CD4-positive, alpha-beta memory T cell (primary cell): ENCODE data around the gene SLC25A19. TPM values are rescaled to one million over a fixed set of nuclear protein-coding genes. Genes with fewer than 3 reads are reported as not detected.

Source experiments
- CTCF ChIA-PET: fragments of 350-600 bp; sonication (Branson Sonifier 250); formaldehyde crosslinking; loops from one replicate; lab custom pipeline; 2021; ENCODE audit warnings: inconsistent platforms; ENCODE audit not compliant: partially characterized antibody; lab: Charles Lee
- POLR2A ChIA-PET: fragments of 350-600 bp; sonication (Branson Sonifier 250); formaldehyde crosslinking; loops from one replicate; lab custom pipeline; 2021; ENCODE audit not compliant: partially characterized antibody; lab: Charles Lee
- DNase-seq, 5 donors: peaks; one replicate each; pipeline versions ENCODE4 v3.0.0 to v3.0.0-alpha.2; 2020 to 2022; ENCODE audit warnings: mixed read lengths in 1 of 5
- H3K27ac ChIP-seq: one replicate; pipeline ENCODE4 v1.7.0; 2013; ENCODE audit warnings: low read depth, low read length
- H3K27me3 ChIP-seq: 2 replicates; pipeline ENCODE4 v1.7.0; 2013; ENCODE audit warnings: mild to moderate bottlenecking, low read length, moderate library complexity; ENCODE audit not compliant: insufficient read depth
- H3K36me3 ChIP-seq: 2 replicates; pipeline ENCODE4 v1.7.0; 2013; ENCODE audit warnings: mild to moderate bottlenecking, low read length, moderate library complexity; ENCODE audit not compliant: insufficient read depth
- H3K4me1 ChIP-seq: 2 replicates; pipeline ENCODE4 v1.7.0; 2013; ENCODE audit warnings: mild to moderate bottlenecking, low read length, moderate library complexity; ENCODE audit not compliant: insufficient read depth
- H3K4me3 ChIP-seq, 2 donors: one replicate each; pipeline ENCODE4 v1.7.0; 2013; ENCODE audit warnings: low read length in 2 of 2, mild to moderate bottlenecking in 1 of 2
- H3K9me3 ChIP-seq, 2 donors: one replicate each; pipeline ENCODE4 v1.7.0; 2013; ENCODE audit warnings: low read length in 2 of 2, control low read depth in 1 of 2; ENCODE audit not compliant: control insufficient read depth in 1 of 2
- H3K27ac Mint-ChIP-seq, 7 donors: one replicate each; pipeline ENCODE4 v1.8.0; 2020 to 2021; ENCODE audit warnings: mixed read lengths in 7 of 7, mild to moderate bottlenecking in 6 of 7, inconsistent platforms in 3 of 7, moderate library complexity in 3 of 7
- H3K27me3 Mint-ChIP-seq, 2 donors: one replicate each; pipeline ENCODE4 v1.8.0; 2020 to 2021; ENCODE audit warnings: mixed read lengths in 2 of 2
- H3K36me3 Mint-ChIP-seq, 2 donors: one replicate each; pipeline ENCODE4 v1.8.0; 2020 to 2021; ENCODE audit warnings: mixed read lengths in 2 of 2, inconsistent platforms in 1 of 2, mild to moderate bottlenecking in 1 of 2
- H3K4me1 Mint-ChIP-seq, 4 donors: one replicate each; pipeline ENCODE4 v1.8.0; 2020 to 2021; ENCODE audit warnings: mixed read lengths in 4 of 4, mild to moderate bottlenecking in 1 of 4
- H3K4me3 Mint-ChIP-seq, 8 donors: one replicate each; pipeline ENCODE4 v1.8.0; 2020 to 2021; ENCODE audit warnings: mixed read lengths in 8 of 8, mild to moderate bottlenecking in 7 of 8, moderate library complexity in 6 of 8, inconsistent platforms in 3 of 8
- H3K9me3 Mint-ChIP-seq, 8 donors: one replicate each; pipeline ENCODE4 v1.8.0; 2020 to 2021; ENCODE audit warnings: mixed read lengths in 8 of 8, mild to moderate bottlenecking in 5 of 8, inconsistent platforms in 3 of 8, moderate library complexity in 1 of 8
- intact Hi-C: fragments of 100-400 bp; cut with micrococcal nuclease; formaldehyde crosslinking; loops from one replicate; pipeline ENCODE4 v1.15.1; 2023
- polyA plus RNA-seq, 2 donors: library from polyadenylated mRNA; unstranded; fragments of 300-500 nt; fragmentation: Illumina TruSeq; gene quantifications; one replicate each; pipeline ENCODE4 v1.2.3, GENCODE V29; 2021
- total RNA-seq, 2 experiments: library from RNA; stranded (reverse); gene quantifications; one replicate each; pipeline ENCODE4 v1.2.3, GENCODE V29; 2021

SLC25A19 gene
- total and polyA plus RNA-seq, 4 experiments from 2014 or later, result 13.2 to 21.8 (median 17.6) TPM

GRCh38 chr17:75326226-75326848 is 37.1 kb upstream of the SLC25A19 start:
- Mint-ChIP-seq H3K9me3 (no peaks in the 10 kb centered on the region), H3K4me3 (no peak overlapping the region)
- POLR2A ChIA-PET, result interaction anchor here (0.9 kb wide), 2 partner anchors 40 to 67 kb away, joined by 3 read pairs; no protein-coding TSS in a partner anchor

GRCh38 chr17:75325827-75326225 is 36.6 kb upstream of the SLC25A19 start:
- intact Hi-C loops, result no loop called here
- CTCF ChIA-PET, result interaction anchor here (1.2 to 7.5 kb wide), 8 partner anchors 12 to 87 kb away, joined by 3 to 63 read pairs (median 7); partner anchors contain the start of genes GRB2 and MIF4GD

More at GRCh38 chr17:75326226-75326848, 37.1 kb upstream of the SLC25A19 start:
- Mint-ChIP-seq H3K36me3 (peaks cover 19 to 55% of the 10 kb centered on the region in 2 donors), H3K27me3 (no peaks in the 10 kb centered on the region), H3K27ac (peak overlapping the region in 6 of 7 donors; percentile 53 to 84 (median 70)), H3K4me1 (peaks cover 11 to 19% (median 19%) of the 10 kb centered on the region in 4 donors)
- Histone ChIP-seq H3K9me3 (no peaks in the 10 kb centered on the region), H3K36me3 (peaks cover 38% of the 10 kb centered on the region), H3K27me3 (no peaks in the 10 kb centered on the region), H3K27ac (no peak overlapping the region), H3K4me3 (no peak overlapping the region), H3K4me1 (peaks cover 32% of the 10 kb centered on the region)
- intact Hi-C loops, result no loop called here
- DNase-seq, result no peak
- CTCF ChIA-PET, result interaction anchor here (1.0 to 7.5 kb wide), 7 partner anchors 12 to 86 kb away, joined by 3 to 63 read pairs (median 6); partner anchors contain the start of genes GRB2 and MIF4GD

GRCh38 chr17:75325348-75325747 is 36.1 kb upstream of the SLC25A19 start:
- Histone ChIP-seq H3K9me3 (no peaks in the 10 kb centered on the region), H3K27me3 (no peaks in the 10 kb centered on the region), H3K36me3 (peaks cover 38% of the 10 kb centered on the region), H3K4me3 (no peak overlapping the region), H3K27ac (no peak overlapping the region), H3K4me1 (peaks cover 27% of the 10 kb centered on the region)
- Mint-ChIP-seq H3K4me3 (no peak overlapping the region), H3K9me3 (no peaks in the 10 kb centered on the region), H3K4me1 (peaks cover 11 to 18% (median 13%) of the 10 kb centered on the region in 4 donors), H3K27ac (peak overlapping the region in 6 of 7 donors; percentile 52 to 84 (median 65)), H3K36me3 (peaks cover 23 to 53% of the 10 kb centered on the region in 2 donors), H3K27me3 (no peaks in the 10 kb centered on the region)
- intact Hi-C loops, result no loop called here
- no peak for DNase-seq
- ChIA-PET POLR2A (no interaction called here), CTCF (interaction anchor here (0.7 to 7.5 kb wide), 9 partner anchors 13 to 87 kb away, joined by 3 to 63 read pairs (median 8); partner anchors contain the start of genes GRB2 and MIF4GD)

More at GRCh38 chr17:75325827-75326225, 36.6 kb upstream of the SLC25A19 start:
- Histone ChIP-seq H3K4me3 (no peak overlapping the region), H3K27ac (no peak overlapping the region), H3K9me3 (no peaks in the 10 kb centered on the region), H3K4me1 (peaks cover 31% of the 10 kb centered on the region), H3K36me3 (peaks cover 38% of the 10 kb centered on the region), H3K27me3 (no peaks in the 10 kb centered on the region)
- Mint-ChIP-seq H3K27ac (peak overlapping the region; percentile 52 to 84 (median 66)), H3K4me3 (no peak overlapping the region), H3K36me3 (peaks cover 19 to 53% of the 10 kb centered on the region in 2 donors), H3K9me3 (no peaks in the 10 kb centered on the region), H3K27me3 (no peaks in the 10 kb centered on the region), H3K4me1 (peaks cover 11 to 18% (median 14%) of the 10 kb centered on the region in 4 donors)
- DNase-seq, result no peak
- POLR2A ChIA-PET, result interaction anchor here (0.9 kb wide), 2 partner anchors 39 to 68 kb away, joined by 3 read pairs; no protein-coding TSS in a partner anchor

- Mint-ChIP-seq H3K27ac (peak overlapping the region in 1 of 7 donors; percentile 30), H3K36me3 (peaks cover 34 to 62% of the 10 kb centered on the region in 2 donors), H3K9me3 (no peaks in the 10 kb centered on the region), H3K4me3 (no peak overlapping the region), H3K27me3 (no peaks in the 10 kb centered on the region), H3K4me1 (peaks cover 6 to 12% (median 8%) of the 10 kb centered on the region in 4 donors)
- peaks cover 15% of the 10 kb centered on the region for H3K4me1 ChIP-seq
- intact Hi-C loops, result no loop called here
- no peaks in the 10 kb centered on the region for H3K9me3 ChIP-seq
- no peak for DNase-seq
- ChIA-PET POLR2A (interaction anchor here (0.6 to 4.4 kb wide), 5 partner anchors 22 to 84 kb away, joined by 3 to 25 read pairs (median 8); partner anchors contain the start of genes GRB2 and MIF4GD), CTCF (interaction anchor here (0.6 to 7.5 kb wide), 14 partner anchors 15 to 278 kb away, joined by 3 to 63 read pairs (median 13); partner anchors contain the start of gene GRB2)
- H3K27ac ChIP-seq, result no peak overlapping the region
- no peak overlapping the region for H3K4me3 ChIP-seq
- H3K36me3 ChIP-seq, result peaks cover 58% of the 10 kb centered on the region
- no peaks in the 10 kb centered on the region for H3K27me3 ChIP-seq
Observed at GRCh38 chr17:75321506-75321905, 32.3 kb upstream of the SLC25A19 start.

- intact Hi-C loops, result no loop called here
- no peaks in the 10 kb centered on the region for H3K9me3 ChIP-seq
- ChIA-PET CTCF (interaction anchor here (0.9 to 7.5 kb wide), 4 partner anchors 17 to 92 kb away, joined by 5 to 63 read pairs (median 24); partner anchors contain the start of gene GRB2), POLR2A (interaction anchor here (1.5 to 4.4 kb wide), 3 partner anchors 31 to 85 kb away, joined by 3 to 25 read pairs (median 8); partner anchors contain the start of genes GRB2 and SLC25A19)
- H3K4me1 Mint-ChIP-seq, result peaks cover 6 to 8% (median 7%) of the 10 kb centered on the region in 4 donors
- H3K27ac ChIP-seq, result no peak overlapping the region
- peak overlapping the region in 3 of 7 donors; percentile 2 to 32 (median 30) for H3K27ac Mint-ChIP-seq
- peaks cover 10% of the 10 kb centered on the region for H3K4me1 ChIP-seq
- H3K4me3 ChIP-seq, result no peak overlapping the region
- no peak for DNase-seq
- H3K27me3 ChIP-seq, result no peaks in the 10 kb centered on the region
- H3K9me3 Mint-ChIP-seq, result no peaks in the 10 kb centered on the region
- no peak overlapping the region for H3K4me3 Mint-ChIP-seq
- H3K36me3 Mint-ChIP-seq, result peaks cover 31 to 51% of the 10 kb centered on the region in 2 donors
- no peaks in the 10 kb centered on the region for H3K27me3 Mint-ChIP-seq
- peaks cover 49% of the 10 kb centered on the region for H3K36me3 ChIP-seq
Observed at GRCh38 chr17:75319904-75320691, 30.9 kb upstream of the SLC25A19 start.

GRCh38 chr17:75318615-75319222 is 29.5 kb upstream of the SLC25A19 start:
- ChIA-PET CTCF (no interaction called here), POLR2A (interaction anchor here (1.5 kb wide), 1 partner anchor 29 kb away, joined by 3 read pairs; the partner anchor contains the start of gene SLC25A19)
- Mint-ChIP-seq H3K36me3 (peaks cover 28 to 44% of the 10 kb centered on the region in 2 donors), H3K9me3 (no peaks in the 10 kb centered on the region), H3K27ac (no peak overlapping the region), H3K27me3 (no peaks in the 10 kb centered on the region), H3K4me1 (peaks cover 6 to 8% (median 7%) of the 10 kb centered on the region in 4 donors), H3K4me3 (no peak overlapping the region)
- Histone ChIP-seq H3K9me3 (no peaks in the 10 kb centered on the region), H3K27me3 (no peaks in the 10 kb centered on the region), H3K4me1 (peaks cover 9% of the 10 kb centered on the region), H3K36me3 (peaks cover 47% of the 10 kb centered on the region), H3K4me3 (no peak overlapping the region), H3K27ac (no peak overlapping the region)
- DNase-seq, result no peak
- intact Hi-C loops, result no loop called here
